ENCODE measurements around the gene RPS19. TPM values are rescaled to one million over a fixed set of nuclear protein-coding genes. Genes with fewer than 3 reads are reported as not detected.

Gene RPS19
- total RNA-seq, 1 donor from 2014 or later, result 2,931 TPM

DNA sequence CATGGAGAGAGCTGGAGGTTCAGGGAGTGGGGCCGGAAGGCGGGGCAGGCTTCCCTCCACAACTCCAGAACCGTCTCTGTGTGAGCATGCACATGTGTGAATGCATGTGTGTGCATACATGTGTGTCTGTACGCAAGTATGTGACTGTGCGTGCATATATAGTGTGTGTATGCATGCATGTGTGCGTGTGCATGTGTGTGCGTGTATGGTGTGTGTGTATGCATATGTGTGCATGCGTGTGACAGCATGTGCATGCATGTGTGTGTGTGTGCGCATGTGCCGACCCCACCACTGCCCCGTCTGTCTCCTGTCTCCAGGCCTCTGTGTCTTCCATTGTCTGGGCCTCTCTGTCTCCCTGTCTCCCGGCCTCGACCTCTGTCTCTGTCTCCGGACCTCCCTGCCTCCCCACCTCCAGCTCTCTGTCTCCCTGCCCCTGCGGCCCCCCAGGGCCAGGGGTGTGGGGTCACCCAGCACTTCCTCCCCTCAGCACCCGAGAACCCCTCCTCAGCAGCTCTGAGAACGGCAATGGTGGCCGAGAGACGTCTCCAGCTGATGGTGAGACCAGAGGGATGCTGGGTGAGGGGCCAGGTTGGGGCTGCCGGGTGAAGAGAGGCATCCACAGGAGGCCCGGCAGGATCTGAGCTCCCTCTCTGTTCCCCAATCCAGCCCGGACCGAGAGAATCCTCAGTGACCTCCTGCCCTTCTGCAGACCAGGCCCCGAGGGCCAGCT lies 45.4 kb downstream of the RPS19 start:
- peaks cover 66% of the 10 kb centered on the region for H3K36me3 Mint-ChIP-seq (ENCODE audit: low read depth)

DNA sequence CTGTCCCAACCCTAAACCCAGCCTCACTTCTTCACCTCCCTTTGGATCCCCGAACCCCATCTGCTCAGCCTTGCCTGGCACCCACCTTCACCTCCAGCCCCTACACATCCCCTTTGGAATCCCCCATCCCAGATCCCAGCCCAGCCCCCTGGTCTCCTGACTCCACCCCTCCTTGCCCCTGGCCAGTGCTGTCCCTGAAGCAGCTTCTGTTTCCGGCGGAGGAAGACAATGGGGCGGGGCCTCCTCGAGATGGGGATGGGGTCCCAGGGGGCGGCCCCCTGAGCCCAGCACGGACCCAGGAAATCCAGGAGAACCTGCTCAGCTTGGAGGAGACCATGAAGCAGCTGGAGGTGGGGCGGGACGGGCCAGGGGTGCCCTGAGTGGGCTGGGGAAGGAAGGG lies 46.2 kb downstream of the RPS19 start:
- H3K9me3 Mint-ChIP-seq, result no peaks in the 10 kb centered on the region

More for the DNA sequence above, 45.4 kb downstream of the RPS19 start:
- DNase-seq, result no peak
- no peak overlapping the region for H3K27ac Mint-ChIP-seq
- H3K4me1 Mint-ChIP-seq, result peaks cover 21% of the 10 kb centered on the region
- intact Hi-C loops (cut with micrococcal nuclease), result no loop called here
- no peak overlapping the region for H3K4me3 Mint-ChIP-seq
- no peaks in the 10 kb centered on the region for H3K9me3 Mint-ChIP-seq
- H3K27me3 Mint-ChIP-seq, result no peaks in the 10 kb centered on the region

GRCh38 chr19:41906916-41907680 lies 47.0 kb downstream of the RPS19 start:
- peaks cover 9% of the 10 kb centered on the region for H3K27me3 Mint-ChIP-seq
- H3K4me1 Mint-ChIP-seq, result peaks cover 33% of the 10 kb centered on the region
- H3K27ac Mint-ChIP-seq, result peak overlapping the region; percentile 20
- no peak overlapping the region for H3K4me3 Mint-ChIP-seq
- peaks cover 70% of the 10 kb centered on the region for H3K36me3 Mint-ChIP-seq (ENCODE audit: low read depth)
- intact Hi-C loops (cut with micrococcal nuclease), result no loop called here
- no peaks in the 10 kb centered on the region for H3K9me3 Mint-ChIP-seq
- no peak for DNase-seq

More for the DNA sequence above, 46.2 kb downstream of the RPS19 start:
- DNase-seq, result no peak
- Mint-ChIP-seq H3K4me1 (peaks cover 29% of the 10 kb centered on the region), H3K4me3 (no peak overlapping the region), H3K27ac (peak overlapping the region; percentile 20), H3K36me3 (ENCODE audit: low read depth) (peaks cover 72% of the 10 kb centered on the region), H3K27me3 (peaks cover 2% of the 10 kb centered on the region)
- intact Hi-C loops (cut with micrococcal nuclease), result no loop called here

DNA sequence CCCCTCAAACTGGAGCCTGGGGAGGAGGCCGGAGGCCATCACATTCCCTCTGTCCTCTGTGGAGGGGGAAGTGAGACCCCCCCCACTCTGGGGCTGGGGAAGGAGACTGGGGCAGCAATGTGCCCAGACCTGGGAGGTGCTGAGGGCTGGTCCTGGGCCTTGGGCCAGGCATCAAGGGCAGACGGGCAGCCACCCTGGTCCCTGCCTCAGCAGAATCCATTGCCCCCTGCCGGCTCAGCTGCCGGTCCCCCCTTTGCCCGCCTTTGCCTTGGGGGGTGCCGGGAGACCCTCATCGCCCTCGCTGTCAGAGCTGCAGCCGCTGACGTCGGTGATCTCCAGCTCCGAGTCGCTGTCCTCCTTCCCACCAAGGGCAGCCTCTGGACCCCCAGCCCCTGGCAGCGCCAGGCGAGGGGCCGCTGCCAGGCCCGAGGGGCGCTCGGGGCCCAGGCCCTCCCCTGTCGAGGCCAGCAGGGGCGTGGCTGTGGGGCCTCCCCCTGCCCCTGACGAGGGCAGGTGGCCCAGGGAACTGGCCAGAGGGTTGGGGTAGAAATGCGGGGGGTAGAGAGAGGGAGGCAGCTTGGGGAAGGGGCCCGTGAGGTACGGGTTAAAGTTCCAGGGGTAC lies 48.0 kb downstream of the RPS19 start:
- no peak for DNase-seq
- Mint-ChIP-seq H3K27me3 (peaks cover 16% of the 10 kb centered on the region), H3K9me3 (no peaks in the 10 kb centered on the region), H3K4me1 (peaks cover 33% of the 10 kb centered on the region), H3K4me3 (no peak overlapping the region), H3K36me3 (ENCODE audit: low read depth) (peaks cover 62% of the 10 kb centered on the region), H3K27ac (no peak overlapping the region)
- intact Hi-C loops (cut with micrococcal nuclease), result no loop called here

GRCh38 chr19:41908724-41909464 lies 48.8 kb downstream of the RPS19 start:
- Mint-ChIP-seq H3K9me3 (no peaks in the 10 kb centered on the region), H3K4me1 (peaks cover 35% of the 10 kb centered on the region), H3K36me3 (ENCODE audit: low read depth) (peaks cover 54% of the 10 kb centered on the region), H3K27me3 (peaks cover 23% of the 10 kb centered on the region), H3K4me3 (no peak overlapping the region), H3K27ac (no peak overlapping the region)
- intact Hi-C loops (cut with micrococcal nuclease), result no loop called here
- no peak for DNase-seq

GRCh38 chr19:41909706-41910105 lies 49.7 kb downstream of the RPS19 start:
- DNase-seq, result no peak
- intact Hi-C loops (cut with micrococcal nuclease), result no loop called here
- Mint-ChIP-seq H3K27me3 (peaks cover 30% of the 10 kb centered on the region), H3K9me3 (no peaks in the 10 kb centered on the region), H3K4me1 (peaks cover 33% of the 10 kb centered on the region), H3K27ac (no peak overlapping the region), H3K36me3 (ENCODE audit: low read depth) (peaks cover 46% of the 10 kb centered on the region), H3K4me3 (no peak overlapping the region)

DNA sequence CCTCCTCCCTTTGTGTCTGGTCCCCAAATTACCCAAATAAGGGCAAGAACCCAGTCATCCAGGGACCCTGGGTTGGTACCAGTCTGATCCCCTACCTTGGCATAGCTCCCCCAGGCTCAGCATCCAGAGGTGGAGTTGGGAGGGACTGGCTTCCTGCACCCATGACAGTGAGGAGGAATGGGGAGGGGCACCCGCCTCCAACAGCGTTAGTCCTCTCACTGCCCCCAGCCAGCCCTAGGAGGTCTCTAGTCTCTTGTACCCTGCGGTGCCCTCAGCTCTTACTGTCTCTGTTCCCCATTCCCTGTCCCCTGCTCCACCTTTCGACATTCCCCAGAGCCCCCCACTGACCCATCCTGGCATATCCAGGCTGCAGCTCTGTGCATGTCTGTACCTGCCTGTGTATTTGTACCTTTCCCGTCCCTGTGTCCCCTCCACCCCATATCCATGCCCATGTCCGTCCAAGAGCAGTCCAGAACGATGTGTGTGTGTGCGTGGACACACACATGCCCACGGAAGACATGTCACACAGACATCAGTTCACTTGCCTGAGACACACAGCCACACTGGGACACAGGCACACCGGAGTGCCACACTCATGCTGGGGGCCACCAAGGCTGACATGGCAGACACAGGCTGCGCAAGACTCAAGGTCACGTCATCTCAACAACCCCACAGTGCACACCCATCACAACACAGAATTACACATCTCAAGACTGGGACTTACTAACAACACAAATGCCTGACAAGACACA lies 50.4 kb downstream of the RPS19 start:
- H3K4me1 Mint-ChIP-seq, result peaks cover 31% of the 10 kb centered on the region

GRCh38 chr19:41910992-41911888 lies 51.2 kb downstream of the RPS19 start:
- no peak overlapping the region for H3K4me3 Mint-ChIP-seq
- H3K27ac Mint-ChIP-seq, result no peak overlapping the region
- peaks cover 26% of the 10 kb centered on the region for H3K4me1 Mint-ChIP-seq
- intact Hi-C loops (cut with micrococcal nuclease), result no loop called here
- H3K36me3 Mint-ChIP-seq (ENCODE audit: low read depth), result peaks cover 32% of the 10 kb centered on the region
- H3K27me3 Mint-ChIP-seq, result peaks cover 31% of the 10 kb centered on the region
- peak; percentile 68 for DNase-seq
- no peaks in the 10 kb centered on the region for H3K9me3 Mint-ChIP-seq

More for the DNA sequence above, 50.4 kb downstream of the RPS19 start:
- Mint-ChIP-seq H3K4me3 (no peak overlapping the region), H3K36me3 (ENCODE audit: low read depth) (peaks cover 39% of the 10 kb centered on the region), H3K27me3 (peaks cover 31% of the 10 kb centered on the region), H3K9me3 (no peaks in the 10 kb centered on the region), H3K27ac (no peak overlapping the region)
- DNase-seq, result peak; percentile 61
- intact Hi-C loops (cut with micrococcal nuclease), result no loop called here

- peaks cover 22% of the 10 kb centered on the region for H3K4me1 Mint-ChIP-seq
- peak; percentile 69 for DNase-seq
- H3K9me3 Mint-ChIP-seq, result no peaks in the 10 kb centered on the region
- intact Hi-C loops (cut with micrococcal nuclease), result no loop called here
- peaks cover 25% of the 10 kb centered on the region for H3K36me3 Mint-ChIP-seq (ENCODE audit: low read depth)
- H3K27ac Mint-ChIP-seq, result no peak overlapping the region
- no peak overlapping the region for H3K4me3 Mint-ChIP-seq
- H3K27me3 Mint-ChIP-seq, result peaks cover 31% of the 10 kb centered on the region
These were observed 52.1 kb downstream of the RPS19 start for GRCh38 chr19:41911889-41912731.

DNA sequence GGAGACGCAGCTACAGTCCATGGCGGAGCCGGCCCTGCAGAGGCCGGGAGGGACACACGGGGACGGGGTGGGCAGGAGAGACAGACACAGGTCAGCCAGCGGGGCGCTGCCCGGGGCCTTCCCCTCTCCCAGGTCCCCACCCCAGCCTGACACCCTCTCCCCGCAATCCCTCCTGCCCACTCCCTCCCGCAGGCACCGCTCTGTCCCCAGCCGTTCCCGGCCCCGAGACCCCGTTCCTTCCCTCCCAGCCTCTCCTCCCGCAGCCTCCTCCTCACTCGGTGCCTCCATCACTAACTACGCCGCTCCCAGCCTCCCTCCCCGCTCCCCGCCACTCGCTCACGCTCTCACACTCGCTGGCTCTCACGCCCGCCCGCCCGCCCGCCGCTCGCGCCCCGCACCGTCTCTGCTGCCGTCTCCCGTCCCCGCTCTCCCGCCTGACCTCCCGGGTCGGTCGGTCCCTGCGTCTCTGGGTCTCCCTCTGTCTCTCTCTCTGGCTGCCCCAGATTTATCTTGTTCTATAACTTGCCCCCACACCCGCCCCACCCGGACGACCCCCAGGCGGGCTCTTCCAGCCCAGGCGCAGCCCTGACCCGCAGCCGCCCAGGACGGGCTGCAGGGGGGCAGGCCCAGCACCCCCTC lies 53.0 kb downstream of the RPS19 start:
- peaks cover 22% of the 10 kb centered on the region for H3K4me1 Mint-ChIP-seq
- DNase-seq, result peak; percentile 69
- intact Hi-C loops (cut with micrococcal nuclease), result no loop called here
- H3K36me3 Mint-ChIP-seq (ENCODE audit: low read depth), result peaks cover 21% of the 10 kb centered on the region
- peaks cover 31% of the 10 kb centered on the region for H3K27me3 Mint-ChIP-seq
- H3K9me3 Mint-ChIP-seq, result no peaks in the 10 kb centered on the region
- no peak overlapping the region for H3K27ac Mint-ChIP-seq
- no peak overlapping the region for H3K4me3 Mint-ChIP-seq

GRCh38 chr19:41913538-41914423 lies 53.7 kb downstream of the RPS19 start:
- Mint-ChIP-seq H3K9me3 (no peaks in the 10 kb centered on the region), H3K27ac (no peak overlapping the region), H3K4me3 (no peak overlapping the region), H3K36me3 (ENCODE audit: low read depth) (peaks cover 20% of the 10 kb centered on the region), H3K27me3 (peaks cover 31% of the 10 kb centered on the region), H3K4me1 (peaks cover 22% of the 10 kb centered on the region)
- intact Hi-C loops (cut with micrococcal nuclease), result no loop called here
- peak; percentile 63 for DNase-seq
